ENCODE results near the gene ASB6. TPM values are rescaled to one million over a fixed set of nuclear protein-coding genes. Genes with fewer than 3 reads are reported as not detected.

The ASB6 gene
- total RNA-seq, 1 donor from 2014 or later, result 9.0 TPM

DNA sequence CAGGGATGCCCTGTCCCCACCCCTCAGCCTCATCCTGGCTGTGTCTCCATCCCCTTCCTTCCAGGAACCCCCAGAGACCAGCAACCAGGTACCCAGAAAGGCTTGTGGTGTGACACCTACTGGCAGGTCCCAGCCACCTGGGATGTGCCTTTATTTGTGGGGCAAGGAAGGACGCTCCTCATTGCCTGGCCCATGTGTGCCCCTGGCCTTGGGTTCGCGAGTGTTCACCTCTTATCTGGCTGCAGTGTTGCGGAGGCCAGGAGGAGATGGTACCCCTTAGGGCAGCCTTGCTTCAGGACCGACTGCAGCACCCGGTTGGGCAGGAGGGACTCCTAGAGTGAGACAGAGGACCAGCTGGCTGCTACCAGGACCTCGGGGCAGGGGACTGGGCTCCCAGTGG is 29.8 kb downstream of the ASB6 start:
- TF ChIP-seq, protein P1, sequence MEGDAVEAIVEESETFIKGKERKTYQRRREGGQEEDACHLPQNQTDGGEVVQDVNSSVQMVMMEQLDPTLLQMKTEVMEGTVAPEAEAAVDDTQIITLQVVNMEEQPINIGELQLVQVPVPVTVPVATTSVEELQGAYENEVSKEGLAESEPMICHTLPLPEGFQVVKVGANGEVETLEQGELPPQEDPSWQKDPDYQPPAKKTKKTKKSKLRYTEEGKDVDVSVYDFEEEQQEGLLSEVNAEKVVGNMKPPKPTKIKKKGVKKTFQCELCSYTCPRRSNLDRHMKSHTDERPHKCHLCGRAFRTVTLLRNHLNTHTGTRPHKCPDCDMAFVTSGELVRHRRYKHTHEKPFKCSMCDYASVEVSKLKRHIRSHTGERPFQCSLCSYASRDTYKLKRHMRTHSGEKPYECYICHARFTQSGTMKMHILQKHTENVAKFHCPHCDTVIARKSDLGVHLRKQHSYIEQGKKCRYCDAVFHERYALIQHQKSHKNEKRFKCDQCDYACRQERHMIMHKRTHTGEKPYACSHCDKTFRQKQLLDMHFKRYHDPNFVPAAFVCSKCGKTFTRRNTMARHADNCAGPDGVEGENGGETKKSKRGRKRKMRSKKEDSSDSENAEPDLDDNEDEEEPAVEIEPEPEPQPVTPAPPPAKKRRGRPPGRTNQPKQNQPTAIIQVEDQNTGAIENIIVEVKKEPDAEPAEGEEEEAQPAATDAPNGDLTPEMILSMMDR (IDR thresholded peaks at IDR 0.05; ENCODE audit: borderline replicate concordance), result no peak
- H3K9me3 ChIP-seq (replicated peaks), result no peaks in the 10 kb centered on the region
- no peak for DNase-seq
- peaks cover 39% of the 10 kb centered on the region for H3K4me1 ChIP-seq
- H3K36me3 ChIP-seq, result no peaks in the 10 kb centered on the region
- intact Hi-C loops (cut with micrococcal nuclease), result loop anchor here (5.0 kb wide), 1 partner anchor 475 kb away; no protein-coding TSS in a partner anchor
- no peak overlapping the region for H3K27ac ChIP-seq (replicated peaks)
- no peak overlapping the region for H3K4me3 ChIP-seq
- no peaks in the 10 kb centered on the region for H3K27me3 ChIP-seq (ENCODE audit: low read depth)

- Histone ChIP-seq H3K36me3 (no peaks in the 10 kb centered on the region), H3K27ac (replicated peaks) (peak overlapping the region; percentile 95), H3K4me3 (peak overlapping the region; percentile 78), H3K27me3 (ENCODE audit: low read depth) (no peaks in the 10 kb centered on the region), H3K4me1 (peaks cover 47% of the 10 kb centered on the region), H3K9me3 (replicated peaks) (no peaks in the 10 kb centered on the region)
- no peak for DNase-seq
- TF ChIP-seq, protein P1 (IDR thresholded peaks at IDR 0.05; ENCODE audit: borderline replicate concordance), result no peak
- intact Hi-C loops (cut with micrococcal nuclease), result loop anchor here (5.0 kb wide), 1 partner anchor 474 kb away; no protein-coding TSS in a partner anchor
Measured at GRCh38 chr9:129611307-129611800, 30.6 kb downstream of the ASB6 start.

DNA sequence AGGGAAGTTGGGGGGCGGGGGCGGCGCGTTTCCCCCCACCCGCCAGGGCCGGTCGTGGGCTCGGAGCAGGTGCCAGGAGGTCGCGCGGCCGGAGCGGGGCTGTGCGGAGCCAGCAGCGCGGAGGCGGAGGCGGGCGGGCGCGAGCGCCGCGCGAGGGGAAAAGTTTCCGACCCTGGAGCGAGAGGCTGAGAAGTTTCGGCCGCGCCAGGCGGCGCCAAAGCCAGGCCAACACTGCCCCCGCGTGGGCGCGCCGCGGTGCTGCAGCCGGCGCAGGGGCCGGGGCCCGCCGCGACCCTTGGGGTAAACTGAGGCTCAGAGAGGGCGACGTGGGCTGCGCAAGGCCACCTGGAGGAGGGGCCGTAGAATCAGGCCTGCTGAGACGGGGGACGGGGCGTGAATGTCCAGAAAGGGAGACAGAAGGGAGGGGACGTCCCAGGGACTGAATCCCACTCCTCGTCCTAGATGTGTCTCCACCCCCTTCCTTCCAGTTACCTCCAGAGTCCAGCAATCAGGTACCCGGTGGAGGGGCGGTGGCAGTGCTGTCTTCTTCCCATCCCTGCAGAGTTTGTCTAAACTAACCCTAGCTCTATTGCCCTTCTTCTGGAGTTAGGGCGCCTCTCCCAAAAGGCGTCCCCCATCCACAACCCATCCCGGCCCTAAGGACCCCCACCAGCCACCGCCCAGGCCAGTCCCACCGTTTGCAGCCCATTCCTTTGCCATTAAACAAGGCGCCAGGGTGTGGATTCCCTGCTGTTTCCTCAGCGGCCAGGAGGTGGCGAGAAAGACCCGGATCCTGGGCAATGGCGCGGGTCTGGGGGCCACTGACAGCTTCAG is 31.3 kb downstream of the ASB6 start:
- intact Hi-C loops (cut with micrococcal nuclease), result loop anchor here (5.0 kb wide), 1 partner anchor 473 kb away; no protein-coding TSS in a partner anchor
- DNase-seq, result peak; percentile 81

DNA sequence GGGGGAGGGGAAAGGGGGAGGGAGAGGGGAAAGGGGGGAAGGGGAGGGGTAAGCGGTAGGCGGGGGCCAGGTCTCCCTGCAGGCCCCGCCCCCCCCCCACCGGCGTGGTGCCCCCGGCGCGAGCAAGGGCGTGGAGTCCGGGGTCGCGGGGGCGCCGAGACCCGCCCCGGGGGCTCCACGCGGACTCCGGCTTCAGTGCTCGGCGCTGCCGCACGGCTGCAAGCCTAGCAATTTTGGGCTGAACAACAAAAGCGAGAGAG is 31.8 kb downstream of the ASB6 start:
- H3K36me3 ChIP-seq, result no peaks in the 10 kb centered on the region
- H3K4me3 ChIP-seq, result peak overlapping the region; percentile 78
- H3K27ac ChIP-seq (replicated peaks), result peak overlapping the region; percentile 95
- no peak for DNase-seq
- no peaks in the 10 kb centered on the region for H3K27me3 ChIP-seq (ENCODE audit: low read depth)
- H3K4me1 ChIP-seq, result peaks cover 52% of the 10 kb centered on the region
- no peaks in the 10 kb centered on the region for H3K9me3 ChIP-seq (replicated peaks)
- TF ChIP-seq, protein P1 (IDR thresholded peaks at IDR 0.05; ENCODE audit: borderline replicate concordance), result no peak
- intact Hi-C loops (cut with micrococcal nuclease), result loop anchor here (5.0 kb wide), 1 partner anchor 473 kb away; no protein-coding TSS in a partner anchor

More for the DNA sequence above, 31.3 kb downstream of the ASB6 start:
- peak overlapping the region; percentile 95 for H3K27ac ChIP-seq (replicated peaks)
- H3K27me3 ChIP-seq (ENCODE audit: low read depth), result no peaks in the 10 kb centered on the region
- H3K36me3 ChIP-seq, result no peaks in the 10 kb centered on the region
- H3K4me1 ChIP-seq, result peaks cover 52% of the 10 kb centered on the region
- peak overlapping the region; percentile 78 for H3K4me3 ChIP-seq
- TF ChIP-seq, protein P1 (IDR thresholded peaks at IDR 0.05; ENCODE audit: borderline replicate concordance), result peak; percentile 85
- H3K9me3 ChIP-seq (replicated peaks), result no peaks in the 10 kb centered on the region

- Histone ChIP-seq H3K27me3 (ENCODE audit: low read depth) (no peaks in the 10 kb centered on the region), H3K36me3 (no peaks in the 10 kb centered on the region), H3K4me1 (peaks cover 52% of the 10 kb centered on the region), H3K4me3 (peak overlapping the region; percentile 78), H3K27ac (replicated peaks) (peak overlapping the region; percentile 95), H3K9me3 (replicated peaks) (no peaks in the 10 kb centered on the region)
- intact Hi-C loops (cut with micrococcal nuclease), result loop anchor here (5.0 to 10.0 kb wide), 2 partner anchors 115 to 472 kb away; no protein-coding TSS in a partner anchor
- DNase-seq, result peak; percentile 51
- TF ChIP-seq, protein P1 (IDR thresholded peaks at IDR 0.05; ENCODE audit: borderline replicate concordance), result no peak
Measured at GRCh38 chr9:129609486-129610212, 32.3 kb downstream of the ASB6 start.

Data from left ventricle myocardium inferior (tissue), 1 donor.